NCI-H2107 (cell line): ENCODE measurements around the gene GOLGA8M.
"Not testable (repeated sequence)": the region's sequence is repeated elsewhere in the genome, so short reads cannot be mapped to it uniquely, and the experiment has no call there.

Source experiments
- DNase-seq: peaks from one replicate; lab custom pipeline; 2025; lab: John Stamatoyannopoulos, UW

The GOLGA8M gene

DNA sequence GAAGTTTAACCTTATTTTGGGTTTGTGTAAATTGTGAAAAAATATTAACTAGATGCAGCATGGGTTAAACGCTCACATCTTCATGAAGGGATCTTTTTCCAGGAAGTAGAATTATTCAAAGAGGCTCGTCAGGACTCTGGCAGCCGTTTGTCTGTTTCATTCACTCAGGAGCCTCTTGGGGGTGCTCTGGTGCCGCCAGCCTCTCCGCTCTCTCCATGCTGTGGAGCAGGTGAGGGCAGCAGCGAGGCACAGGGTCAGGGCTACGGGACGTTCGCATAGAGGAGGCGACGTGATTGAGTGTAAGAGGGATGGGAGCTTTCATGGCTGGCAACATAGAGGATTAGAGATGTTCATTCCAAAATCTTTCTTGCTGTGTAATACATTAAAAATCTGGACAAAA is 48.5 kb downstream of the GOLGA8M start:
- DNase-seq: not testable (repeated sequence)

GRCh38 chr15:28660750-28661149 is 51.5 kb downstream of the GOLGA8M start:
- DNase-seq: not testable (repeated sequence)

DNA sequence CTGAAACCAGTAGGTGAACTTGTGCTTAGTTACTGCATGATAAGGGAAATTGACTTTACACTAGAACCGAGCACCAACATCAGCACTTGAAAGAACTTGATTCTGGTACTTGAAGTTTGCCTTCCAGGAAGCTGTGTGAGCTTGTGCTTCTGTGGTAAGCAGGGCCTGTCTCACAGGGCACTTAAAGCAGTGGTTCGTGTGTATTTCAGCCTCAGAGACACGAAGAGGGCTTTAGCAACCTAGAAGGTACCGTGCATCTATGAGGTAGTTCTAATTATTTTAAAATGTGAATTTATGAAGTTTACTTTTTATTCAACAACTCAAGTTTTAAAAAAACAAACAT is 56.2 kb downstream of the GOLGA8M start:
- DNase-seq: not testable (repeated sequence)

DNA sequence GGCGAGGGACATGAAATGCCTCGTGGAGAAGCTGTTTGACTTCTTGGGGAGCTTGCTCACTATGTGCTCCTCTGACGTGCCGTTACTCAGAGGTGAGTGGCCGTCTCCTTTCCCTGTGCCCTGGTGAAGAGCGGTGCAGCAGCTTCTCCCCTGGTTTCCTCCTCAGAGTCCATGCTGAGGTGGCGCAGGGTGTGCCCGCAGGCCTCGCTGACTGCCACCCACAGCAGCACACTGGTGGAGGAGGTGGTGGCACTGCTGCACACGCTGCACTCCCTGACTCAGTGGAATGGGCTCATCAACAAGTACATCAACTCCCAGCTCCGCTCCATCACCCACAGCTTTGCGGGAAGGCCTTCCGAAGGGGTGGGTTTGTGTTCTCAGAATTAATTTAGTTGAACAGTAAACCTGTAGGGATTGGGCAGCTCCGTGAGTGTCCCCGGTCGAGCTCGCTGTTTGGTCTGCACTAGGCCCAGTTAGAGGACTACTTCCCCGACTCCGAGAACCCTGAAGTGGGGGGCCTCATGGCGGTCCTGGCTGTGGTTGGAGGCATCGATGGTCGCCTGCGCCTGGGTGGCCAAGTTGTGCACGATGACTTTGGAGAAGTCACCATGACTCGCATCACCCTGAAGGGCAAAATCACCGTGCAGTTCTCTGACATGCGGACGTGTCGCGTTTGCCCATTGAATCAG is 56.7 kb downstream of the GOLGA8M start:
- DNase-seq: not testable (repeated sequence)

DNA sequence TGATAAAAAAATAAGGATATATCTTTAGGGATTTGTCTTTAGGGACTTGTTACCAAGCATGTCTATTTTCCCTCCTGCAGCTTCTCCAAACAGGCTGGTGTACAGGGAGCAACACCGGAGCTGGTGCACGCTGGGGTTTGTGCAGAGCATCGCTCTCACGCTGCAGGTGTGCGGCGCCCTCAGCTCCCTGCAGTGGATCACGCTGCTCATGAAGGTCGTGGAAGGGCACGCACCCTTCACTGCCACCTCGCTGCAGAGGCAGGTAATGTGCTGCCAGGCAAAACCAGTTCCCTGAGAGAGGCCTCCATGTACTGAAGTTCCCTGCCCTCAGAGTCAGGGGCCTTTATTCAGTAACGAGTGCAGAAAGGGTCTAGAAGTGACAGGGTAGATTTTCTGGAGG is 58.0 kb downstream of the GOLGA8M start:
- not testable (repeated sequence) for DNase-seq

DNA sequence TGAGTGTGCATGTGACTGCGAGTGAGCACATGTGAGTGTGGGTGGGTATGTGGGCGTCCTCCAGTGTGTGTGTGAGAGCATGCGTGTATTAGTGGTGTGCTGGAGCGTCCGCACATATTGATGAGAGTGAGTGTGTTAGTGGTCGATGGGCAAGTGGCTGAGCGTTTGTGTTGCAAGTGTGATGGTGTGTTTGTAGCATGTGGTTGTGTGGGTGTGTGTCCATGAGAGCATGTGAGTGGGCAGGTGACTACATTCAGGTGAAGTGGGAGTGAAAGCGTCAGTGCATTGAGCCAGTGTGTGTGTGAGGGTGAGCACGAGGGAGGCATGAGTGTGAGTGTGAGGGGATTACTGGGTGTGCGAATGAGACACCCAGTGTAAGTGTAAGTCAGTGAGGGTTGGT is 59.7 kb downstream of the GOLGA8M start:
- DNase-seq: not testable (repeated sequence)
